HEK293T (cell line): Measurements from ENCODE around the gene PRKG1.

Source experiments
- CTCF ChIA-PET: fragments of 350-600 bp; formaldehyde crosslinking; extraction: SDS; loops from one replicate; lab custom pipeline; 2021; ENCODE audit warnings: antibody characterized with exemption, inconsistent platforms; lab: Yijun Ruan, JAX
- POLR2A ChIA-PET: fragments of 350-600 bp; formaldehyde crosslinking; extraction: SDS; loops from one replicate; lab custom pipeline; 2020; ENCODE audit warnings: antibody characterized with exemption, inconsistent platforms; lab: Yijun Ruan, JAX
- DNase-seq: peaks from one replicate; pipeline ENCODE4 v3.0.0; 2012; ENCODE audit warnings: mixed read lengths; ENCODE audit errors: extremely low spot score
- ARNT ChIP-seq: fragments of 450-650 bp; IDR thresholded peaks from 2 replicates; pipeline ENCODE4 v1.6.1; 2017; ENCODE audit warnings: mild to moderate bottlenecking
- BHLHE40 ChIP-seq: fragments of 450-650 bp; IDR thresholded peaks from 2 replicates; pipeline ENCODE4 v1.6.1; 2016; ENCODE audit warnings: mild to moderate bottlenecking, moderate library complexity, borderline replicate concordance
- CTBP1 ChIP-seq: fragments of 450-650 bp; IDR thresholded peaks from 2 replicates; pipeline ENCODE4 v1.6.1; 2016; ENCODE audit warnings: borderline replicate concordance
- ELF4 ChIP-seq: fragments of 450-650 bp; IDR thresholded peaks from 2 replicates; pipeline ENCODE4 v1.6.1; 2017; ENCODE audit warnings: antibody characterized with exemption
- FOXA1 ChIP-seq: fragments of 450-650 bp; IDR thresholded peaks from 2 replicates; pipeline ENCODE4 v1.6.1; 2016; ENCODE audit warnings: mild to moderate bottlenecking
- FOXK2 ChIP-seq: fragments of 450-650 bp; IDR thresholded peaks from 2 replicates; pipeline ENCODE4 v1.6.1; 2016; ENCODE audit warnings: mild to moderate bottlenecking
- FOXM1 ChIP-seq: fragments of 450-650 bp; IDR thresholded peaks from 2 replicates; pipeline ENCODE4 v1.6.1; 2017; ENCODE audit warnings: mild to moderate bottlenecking, borderline replicate concordance
- HDGF ChIP-seq: fragments of 450-650 bp; IDR thresholded peaks from 2 replicates; pipeline ENCODE4 v1.6.1; 2017; ENCODE audit warnings: antibody characterized with exemption, borderline replicate concordance
- L3MBTL2 ChIP-seq: fragments of 450-650 bp; conservative IDR thresholded peaks from 2 replicates; pipeline ENCODE4 v1.6.1; 2016; ENCODE audit warnings: mild to moderate bottlenecking
- LEF1 ChIP-seq: fragments of 450-650 bp; IDR thresholded peaks from 2 replicates; pipeline ENCODE4 v1.6.1; 2017; ENCODE audit warnings: mild to moderate bottlenecking, borderline replicate concordance
- NFRKB ChIP-seq: fragments of 450-650 bp; IDR thresholded peaks from 2 replicates; pipeline ENCODE4 v1.6.1; 2016; ENCODE audit warnings: mild to moderate bottlenecking, moderate library complexity
- PKNOX1 ChIP-seq: fragments of 450-650 bp; IDR thresholded peaks from 2 replicates; pipeline ENCODE4 v1.6.1; 2016
- SP1 ChIP-seq: fragments of 450-650 bp; IDR thresholded peaks from 2 replicates; pipeline ENCODE4 v1.6.1; 2017
- SUZ12 ChIP-seq: fragments of 450-650 bp; IDR thresholded peaks from 2 replicates; pipeline ENCODE4 v1.6.1; 2016; ENCODE audit warnings: mild to moderate bottlenecking
- TARDBP ChIP-seq: fragments of 450-650 bp; IDR thresholded peaks from 2 replicates; pipeline ENCODE4 v1.6.1; 2016
- ZNF384 ChIP-seq: fragments of 450-650 bp; IDR thresholded peaks from 2 replicates; pipeline ENCODE4 v1.6.1; 2016

The PRKG1 gene

GRCh38 chr10:51487576-51487975 is 413.3 kb downstream of the PRKG1 start:
- DNase-seq: no peak
- ChIA-PET POLR2A (no interaction called here), CTCF (no interaction called here)
- TF ChIP-seq BHLHE40: no peak
- no peak for TF ChIP-seq ARNT
- no peak for TF ChIP-seq FOXM1
- TF ChIP-seq NFRKB: no peak
- no peak for TF ChIP-seq FOXA1
- TF ChIP-seq FOXK2: no peak

- POLR2A ChIA-PET: no interaction called here
- peak; percentile 4 for DNase-seq
- CTCF ChIA-PET: interaction anchor here (0.6 kb wide), 1 partner anchor 1000 kb away, joined by 3 read pairs; no protein-coding TSS in a partner anchor
- TF ChIP-seq ARNT (no peak), FOXA1 (no peak), FOXK2 (no peak), BHLHE40 (no peak), HDGF (no peak), TARDBP (no peak), CTBP1 (no peak), ZNF384 (no peak), FOXM1 (no peak), L3MBTL2 (no peak), ELF4 (no peak), NFRKB (no peak), SP1 (no peak)
Observed at GRCh38 chr10:51488766-51489408, 414.6 kb downstream of the PRKG1 start.

- TF ChIP-seq NFRKB (no peak), HDGF (no peak), SUZ12 (no peak), SP1 (no peak), L3MBTL2 (no peak), FOXK2 (no peak), ARNT (no peak), ELF4 (no peak), CTBP1 (no peak)
- ChIA-PET POLR2A (no interaction called here), CTCF (no interaction called here)
- DNase-seq: no peak
Observed at GRCh38 chr10:51498424-51498823, 424.1 kb downstream of the PRKG1 start.

GRCh38 chr10:51501396-51501795 is 427.1 kb downstream of the PRKG1 start:
- TF ChIP-seq FOXA1: no peak
- TF ChIP-seq BHLHE40: no peak
- no peak for TF ChIP-seq ARNT
- no peak for TF ChIP-seq NFRKB
- no peak for TF ChIP-seq ZNF384
- TF ChIP-seq ELF4: no peak
- TF ChIP-seq SUZ12: no peak
- no peak for TF ChIP-seq FOXK2
- TF ChIP-seq HDGF: no peak
- no peak for TF ChIP-seq PKNOX1
- TF ChIP-seq CTBP1: no peak
- TF ChIP-seq FOXM1: no peak
- TF ChIP-seq LEF1: no peak
- no peak for DNase-seq
- CTCF ChIA-PET: no interaction called here
- POLR2A ChIA-PET: interaction anchor here (1.6 kb wide), 1 partner anchor 15 kb away, joined by 4 read pairs; no protein-coding TSS in a partner anchor

GRCh38 chr10:51502124-51502523 is 427.8 kb downstream of the PRKG1 start:
- CTCF ChIA-PET: no interaction called here

GRCh38 chr10:51503378-51503777 is 429.1 kb downstream of the PRKG1 start:
- ChIA-PET CTCF (no interaction called here), POLR2A (no interaction called here)
- TF ChIP-seq ZNF384 (no peak), L3MBTL2 (no peak), HDGF (no peak), ELF4 (no peak), SP1 (no peak)
- DNase-seq: no peak

More at GRCh38 chr10:51502124-51502523, 427.8 kb downstream of the PRKG1 start:
- POLR2A ChIA-PET: no interaction called here
- TF ChIP-seq BHLHE40 (no peak), FOXA1 (no peak), L3MBTL2 (no peak), ELF4 (no peak), HDGF (no peak), FOXK2 (no peak), NFRKB (no peak), FOXM1 (no peak), ARNT (no peak), TARDBP (no peak), SUZ12 (no peak), SP1 (no peak), PKNOX1 (no peak), CTBP1 (no peak), LEF1 (no peak), ZNF384 (no peak)
- DNase-seq: no peak

- TF ChIP-seq SP1 (no peak), TARDBP (no peak), NFRKB (no peak), SUZ12 (no peak), BHLHE40 (no peak), PKNOX1 (no peak), FOXA1 (no peak), HDGF (no peak), ELF4 (no peak), FOXM1 (no peak), LEF1 (no peak), CTBP1 (no peak), ARNT (no peak)
- POLR2A ChIA-PET: no interaction called here
- CTCF ChIA-PET: no interaction called here
- DNase-seq: no peak
Observed at GRCh38 chr10:51507476-51507875, 433.2 kb downstream of the PRKG1 start.
